GM10266 (cell line): ENCODE data around the gene KLF13.

Source experiments
- DNase-seq: peaks from one replicate; pipeline ENCODE4 v3.0.0; 2012; ENCODE audit errors: extremely low spot score
- CTCF ChIP-seq: IDR thresholded peaks from 2 replicates; pipeline ENCODE4 v1.5.1; 2012; ENCODE audit warnings: mild to moderate bottlenecking, low read depth; ENCODE audit not compliant: control insufficient read depth, insufficient read depth; ENCODE audit errors: missing control alignments

KLF13 gene

GRCh38 chr15:31427411-31427810 is 100.8 kb downstream of the KLF13 start:
- TF ChIP-seq CTCF: no peak
- no peak for DNase-seq
